Fibroblast of skin of left quadriceps (primary cell): ENCODE data around the gene TEDDM1.
"Not testable (repeated sequence)": the region's sequence is repeated elsewhere in the genome, so short reads cannot be mapped to it uniquely, and the experiment has no call there.

Experiments
- DNase-seq, 2 experiments: peaks; one replicate each; pipeline ENCODE4 v3.0.0-alpha.2; 2013; ENCODE audit warnings: low read depth in 2 of 2

Gene TEDDM1

GRCh38 chr1:182380199-182380598, 20.3 kb downstream of the TEDDM1 start:
- DNase-seq: no peak

- not testable (repeated sequence) for DNase-seq
Observed at GRCh38 chr1:182379781-182380180, 20.7 kb downstream of the TEDDM1 start.

- DNase-seq: no peak
Observed at GRCh38 chr1:182376936-182377574, 23.4 kb downstream of the TEDDM1 start.

GRCh38 chr1:182374101-182374834, 26.2 kb downstream of the TEDDM1 start:
- no peak for DNase-seq

DNA sequence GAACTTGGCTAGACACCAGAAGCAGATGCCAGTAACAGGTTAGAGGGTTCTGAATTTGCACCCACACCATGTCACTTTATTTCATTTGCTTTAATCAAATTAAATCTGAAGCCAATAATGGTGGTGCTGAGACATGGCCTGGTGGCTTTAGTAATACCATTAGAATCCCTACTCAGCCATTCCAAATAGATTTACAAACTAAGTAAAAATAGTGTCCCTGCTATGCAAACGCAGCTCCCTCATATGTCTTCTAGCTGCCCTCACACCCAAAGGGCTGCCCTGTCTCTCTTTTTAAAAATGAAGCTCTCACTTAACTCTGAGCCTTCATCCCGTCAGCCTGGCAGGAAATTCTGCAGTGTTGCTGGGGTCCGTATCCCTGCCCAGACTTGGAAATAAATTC, 29.9 kb downstream of the TEDDM1 start:
- DNase-seq: no peak

DNA sequence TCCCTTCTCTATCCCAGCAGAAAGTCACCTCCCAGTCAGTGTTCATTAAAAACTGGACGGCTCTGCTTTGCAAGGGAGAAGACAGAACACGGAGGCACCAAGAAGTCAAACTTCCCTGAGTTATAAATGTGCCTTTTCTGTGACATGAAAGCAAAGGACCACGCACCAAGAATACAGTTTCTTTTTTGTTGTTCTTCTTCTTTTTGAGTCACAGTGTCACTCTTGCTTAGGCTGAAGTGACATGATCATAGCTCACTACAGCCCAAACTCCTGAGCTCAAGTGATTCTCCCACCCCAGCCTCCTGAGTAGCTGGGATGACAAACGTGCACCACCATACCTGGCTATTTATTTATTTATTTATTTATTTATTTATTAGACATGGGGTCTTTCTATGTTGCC, 31.6 kb downstream of the TEDDM1 start:
- no peak for DNase-seq

- no peak for DNase-seq
Observed at GRCh38 chr1:182368358-182368757, 32.1 kb downstream of the TEDDM1 start.

- DNase-seq: no peak
Observed at GRCh38 chr1:182367926-182368325, 32.5 kb downstream of the TEDDM1 start.

GRCh38 chr1:182366596-182366995, 33.9 kb downstream of the TEDDM1 start:
- no peak for DNase-seq

DNA sequence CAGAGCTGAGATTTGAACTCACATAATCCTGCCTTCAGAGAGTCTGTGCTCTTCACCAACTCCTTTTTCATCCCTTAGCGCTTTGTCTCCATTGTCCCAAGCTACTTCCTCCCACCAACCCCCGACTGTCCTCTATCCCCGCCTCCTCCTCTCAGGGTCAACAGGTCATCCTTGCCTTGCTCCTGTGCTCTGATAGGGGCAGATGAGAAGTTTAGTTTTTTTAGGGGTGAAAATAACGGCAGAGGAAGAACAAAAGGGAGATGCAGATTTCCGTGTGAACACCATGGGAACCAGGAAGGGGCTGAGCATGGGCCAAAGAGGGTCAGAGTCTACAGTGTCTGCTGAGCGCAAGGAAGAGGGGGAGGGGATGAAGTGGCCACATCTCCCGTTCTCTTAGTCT, 40.8 kb downstream of the TEDDM1 start:
- no peak for DNase-seq

DNA sequence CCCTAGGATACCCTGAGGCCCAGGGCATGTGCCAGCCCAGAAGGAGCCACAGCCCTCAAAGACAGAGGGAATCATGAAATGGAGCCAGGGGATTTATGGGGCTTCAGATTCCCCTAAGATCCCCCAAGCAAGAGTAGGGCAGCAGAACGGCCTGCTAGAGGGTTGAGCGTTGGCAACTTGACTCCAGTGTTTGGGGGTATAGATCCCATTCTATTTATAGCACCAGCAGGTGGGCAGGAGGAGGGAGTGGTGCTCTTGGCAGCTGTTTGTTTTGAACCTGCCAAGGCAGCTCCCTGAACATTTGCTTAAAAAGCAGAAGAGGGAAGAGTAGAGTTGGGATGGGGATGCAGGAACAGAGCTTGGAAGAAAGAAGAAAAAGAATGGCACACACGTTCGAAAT, 42.6 kb downstream of the TEDDM1 start:
- DNase-seq: no peak

DNA sequence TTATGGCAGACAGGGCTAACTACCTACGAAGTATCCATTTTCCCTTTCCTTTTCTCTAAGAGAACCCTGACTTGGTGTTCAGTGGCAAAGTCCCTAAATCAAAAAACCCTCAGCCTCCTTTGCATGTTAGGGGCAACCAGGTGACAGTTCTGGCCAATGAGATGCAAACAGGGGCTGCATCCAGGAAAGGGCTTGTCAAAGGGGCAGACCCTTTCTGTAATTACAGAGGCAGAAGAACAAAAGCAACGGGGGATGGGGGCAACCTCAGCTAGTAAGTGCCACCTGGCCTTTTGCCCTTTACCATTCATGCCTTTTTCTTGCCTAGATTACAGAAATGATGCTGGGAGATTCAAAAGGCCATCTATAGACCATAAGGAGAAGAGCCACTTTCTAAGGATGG, 43.3 kb downstream of the TEDDM1 start:
- DNase-seq: no peak

DNA sequence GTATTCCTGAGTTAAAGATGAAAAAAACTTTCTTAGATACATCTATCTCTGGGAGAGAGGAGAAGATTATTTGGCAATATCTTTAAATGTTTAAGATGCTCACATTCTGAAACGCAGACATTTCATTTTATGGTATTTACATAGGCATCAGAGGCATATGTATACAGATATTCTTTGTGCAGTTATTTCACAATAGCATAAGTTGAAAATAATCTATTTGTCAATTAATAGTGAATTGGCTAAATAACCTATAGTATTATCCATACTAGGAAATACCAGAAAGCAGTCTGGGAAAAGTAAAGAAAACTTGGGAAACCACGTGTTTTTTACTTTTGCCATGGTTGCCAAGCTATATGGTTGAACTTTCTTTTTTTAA, 44.8 kb downstream of the TEDDM1 start:
- DNase-seq: no peak

DNA sequence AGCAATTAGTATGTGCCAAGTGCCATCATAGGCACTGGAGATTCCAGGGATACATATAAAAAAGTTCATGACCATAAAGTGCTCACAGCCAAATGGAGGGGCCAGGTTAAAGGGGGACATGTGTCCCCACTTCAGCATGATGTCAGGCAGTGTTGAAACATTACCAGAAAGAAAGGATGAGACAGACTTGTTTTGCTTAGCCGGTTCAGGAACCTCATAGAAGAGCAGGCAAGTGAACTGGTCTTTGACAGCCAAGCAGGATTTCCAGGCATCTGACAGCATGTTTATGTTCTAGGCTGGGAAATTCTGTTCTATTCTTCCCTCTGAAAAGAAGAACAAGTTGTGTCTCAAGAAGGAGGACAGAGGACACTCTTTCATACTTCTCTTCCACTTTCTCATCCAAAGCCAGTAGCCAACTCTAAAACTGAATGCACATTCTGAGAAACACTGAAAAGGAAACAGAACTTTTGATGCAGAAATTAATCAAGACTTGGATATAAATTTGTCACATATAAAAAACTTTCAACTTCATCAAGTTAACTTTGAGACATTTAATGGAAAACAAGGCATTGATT, 48.6 kb downstream of the TEDDM1 start:
- DNase-seq: no peak

DNA sequence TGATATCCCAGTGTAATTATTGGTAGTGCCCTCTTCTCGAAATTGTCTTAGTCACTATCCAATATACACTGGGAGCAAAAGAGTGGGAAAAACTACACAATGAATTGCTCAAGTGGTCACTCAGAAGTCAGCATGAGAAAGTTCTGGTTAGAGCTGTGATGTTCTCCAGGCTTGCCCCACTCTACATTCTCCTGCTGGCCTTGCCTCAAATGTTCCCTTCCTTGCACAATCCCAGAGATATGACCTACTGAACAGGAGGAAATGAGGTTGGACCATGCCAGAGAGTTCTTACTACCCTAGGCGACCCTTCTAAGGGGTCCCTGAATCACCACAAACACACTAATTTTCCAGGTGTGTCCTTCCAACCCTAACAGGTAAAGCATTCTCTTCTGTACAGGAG, 49.6 kb downstream of the TEDDM1 start:
- DNase-seq: no peak

GRCh38 chr1:182348961-182349747, 51.3 kb downstream of the TEDDM1 start:
- DNase-seq: no peak
